Activated T-cell treated with anti-CD3 and anti-CD28 coated beads, Interleukin-2, amount 50 U/mL, for 1 hour (primary cell): ENCODE measurements around the gene AEBP2.
"Not testable (repeated sequence)": the region's sequence is repeated elsewhere in the genome, so short reads cannot be mapped to it uniquely, and the experiment has no call there.

Experiments used
- DNase-seq: peaks from one replicate; pipeline ENCODE4 v3.0.0-alpha.2; 2020

The AEBP2 gene

DNA sequence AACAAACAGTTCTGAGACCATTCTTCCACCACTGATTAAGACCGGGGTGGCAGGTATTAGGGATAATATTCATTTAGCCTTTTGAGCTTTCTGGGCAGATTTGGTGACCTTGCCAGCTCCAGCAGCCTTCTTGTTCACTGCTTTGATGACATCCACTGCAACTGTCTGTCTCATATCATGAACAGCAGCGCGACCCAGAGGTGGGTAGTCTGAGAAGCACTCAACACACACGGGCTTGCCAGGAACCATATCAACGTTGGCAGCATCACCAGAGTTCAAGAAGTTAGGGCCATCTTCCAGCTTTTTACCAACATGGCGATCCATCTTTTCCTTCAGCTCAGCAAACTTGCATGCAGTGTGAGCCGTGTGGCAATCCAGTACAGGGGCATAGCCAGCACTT is 16.9 kb downstream of the AEBP2 start:
- no peak for DNase-seq

DNA sequence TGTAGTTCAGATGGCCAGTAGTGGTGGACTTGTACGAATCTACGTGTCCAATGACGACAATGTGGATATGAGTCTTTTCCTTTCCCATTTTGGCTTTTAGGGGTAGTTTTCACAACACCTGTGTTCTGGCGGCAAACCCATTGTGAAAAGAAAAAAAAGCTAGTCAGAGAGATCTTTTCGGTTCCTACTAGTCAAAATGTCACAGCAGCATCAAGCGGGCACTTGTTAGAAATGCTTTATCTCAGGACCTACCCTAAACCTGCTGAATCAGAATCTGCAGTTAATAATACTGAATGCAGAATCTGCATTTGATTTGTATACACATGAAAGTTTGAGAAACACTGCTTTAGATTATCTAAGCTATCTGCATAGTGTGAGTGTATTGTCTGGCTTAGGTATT is 18.3 kb downstream of the AEBP2 start:
- DNase-seq: no peak

DNA sequence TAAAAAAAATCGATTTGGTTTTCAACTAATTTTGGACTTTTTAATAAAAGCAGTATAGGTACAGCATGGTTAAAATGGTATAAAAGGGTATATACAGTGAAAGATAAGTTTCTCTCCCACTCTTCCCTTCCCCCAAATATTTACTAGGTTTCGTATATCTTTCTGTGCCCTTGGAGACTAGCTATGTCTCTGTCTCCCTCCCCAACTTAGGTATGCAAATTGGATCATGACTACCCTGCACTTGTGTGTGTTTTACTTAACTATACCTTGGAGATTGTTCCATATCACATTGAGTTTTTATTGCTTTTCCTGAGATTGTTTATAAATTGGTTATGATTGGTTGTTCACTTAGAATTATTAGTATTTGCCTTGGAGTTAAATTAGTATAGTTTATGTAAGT is 19.4 kb downstream of the AEBP2 start:
- DNase-seq: no peak

DNA sequence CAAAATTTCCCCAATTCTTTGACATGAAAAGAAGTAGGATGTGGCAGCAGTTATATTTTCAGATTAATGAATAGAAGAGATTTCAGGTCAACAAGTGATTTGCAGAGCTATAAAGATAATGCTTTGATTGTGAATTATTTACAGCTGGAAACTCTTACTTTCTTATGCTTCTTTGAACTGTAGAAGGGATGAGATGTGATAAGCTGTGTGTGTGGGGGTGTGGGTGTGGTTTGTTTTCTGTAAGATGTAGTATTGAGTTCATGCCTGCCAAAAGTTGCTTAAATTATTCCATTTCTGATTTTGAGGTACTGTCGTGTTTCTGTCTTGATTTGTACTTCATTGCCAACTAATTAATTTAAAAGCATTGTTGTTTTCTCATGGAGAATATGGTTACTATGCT is 22.7 kb downstream of the AEBP2 start:
- DNase-seq: no peak

DNA sequence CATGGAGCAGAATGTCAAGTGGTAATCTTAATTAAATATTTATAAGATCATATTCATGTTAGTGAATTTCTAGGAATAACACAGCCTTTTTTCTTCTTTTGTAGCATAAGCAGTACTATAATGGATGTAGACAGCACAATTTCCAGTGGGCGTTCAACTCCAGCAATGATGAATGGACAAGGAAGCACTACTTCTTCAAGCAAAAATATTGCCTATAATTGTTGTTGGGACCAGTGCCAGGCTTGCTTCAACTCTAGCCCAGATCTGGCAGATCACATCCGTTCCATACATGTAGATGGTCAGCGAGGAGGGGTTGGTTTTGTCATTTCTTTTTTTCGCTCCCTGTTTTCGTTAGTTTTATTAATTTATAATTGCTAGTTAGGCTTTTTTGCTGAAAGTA is 23.1 kb downstream of the AEBP2 start:
- no peak for DNase-seq

DNA sequence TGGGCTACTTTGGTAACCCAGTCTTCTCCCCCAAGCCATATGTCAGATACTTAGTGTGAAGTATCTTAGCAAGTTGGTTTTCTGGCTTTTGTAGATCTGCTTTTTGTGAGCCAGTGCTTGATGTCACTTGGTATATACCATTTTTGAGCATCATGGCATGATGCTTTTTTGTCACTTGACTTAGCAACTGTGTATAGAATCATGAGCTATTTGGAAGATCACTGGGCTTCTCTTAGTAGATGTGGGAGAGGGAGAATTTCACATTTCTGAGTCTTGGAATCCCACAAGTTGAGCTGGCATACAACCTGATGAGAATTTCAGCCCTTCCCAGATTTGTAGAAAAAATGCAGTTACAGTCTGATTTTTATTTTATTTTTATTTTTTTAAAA is 24.9 kb downstream of the AEBP2 start:
- no peak for DNase-seq

DNA sequence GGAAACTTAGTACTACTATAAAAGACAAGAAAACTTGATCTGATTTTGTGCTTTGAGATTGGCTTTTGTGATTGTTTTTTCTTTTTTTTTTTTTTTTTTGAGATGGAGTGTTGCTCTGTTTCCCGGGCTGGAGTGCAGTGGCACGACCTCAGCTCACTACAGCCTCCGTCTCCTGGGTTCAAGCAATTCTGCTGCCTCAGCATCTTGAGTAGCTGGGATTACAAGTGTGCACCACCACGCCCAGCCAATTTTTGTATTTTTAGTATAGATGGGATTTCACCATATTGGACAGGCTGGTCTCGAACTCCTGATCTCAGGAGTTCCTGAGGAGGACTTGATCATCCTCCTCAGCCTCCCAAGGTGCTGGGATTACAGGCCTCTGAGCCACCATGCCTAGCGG is 26.4 kb downstream of the AEBP2 start:
- DNase-seq: no peak

DNA sequence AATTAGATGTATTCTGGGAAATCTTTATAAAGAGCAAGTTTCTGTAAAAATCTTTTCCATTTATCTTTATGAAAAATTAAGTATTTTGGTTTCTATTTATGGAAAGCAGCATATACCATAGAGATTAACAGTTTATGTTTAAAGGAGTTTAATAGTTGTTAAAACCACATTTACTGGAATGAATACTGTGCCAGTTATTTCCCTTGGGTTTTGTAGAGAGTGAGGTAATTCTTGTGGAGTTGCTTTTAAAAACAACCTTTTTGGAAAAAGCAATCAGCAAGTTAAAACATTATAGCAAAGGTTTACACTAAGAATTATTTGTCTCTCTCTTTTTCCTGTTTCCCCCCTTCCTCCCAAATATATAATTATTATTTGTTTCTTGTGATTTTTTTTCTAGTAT is 34.9 kb downstream of the AEBP2 start:
- DNase-seq: no peak

DNA sequence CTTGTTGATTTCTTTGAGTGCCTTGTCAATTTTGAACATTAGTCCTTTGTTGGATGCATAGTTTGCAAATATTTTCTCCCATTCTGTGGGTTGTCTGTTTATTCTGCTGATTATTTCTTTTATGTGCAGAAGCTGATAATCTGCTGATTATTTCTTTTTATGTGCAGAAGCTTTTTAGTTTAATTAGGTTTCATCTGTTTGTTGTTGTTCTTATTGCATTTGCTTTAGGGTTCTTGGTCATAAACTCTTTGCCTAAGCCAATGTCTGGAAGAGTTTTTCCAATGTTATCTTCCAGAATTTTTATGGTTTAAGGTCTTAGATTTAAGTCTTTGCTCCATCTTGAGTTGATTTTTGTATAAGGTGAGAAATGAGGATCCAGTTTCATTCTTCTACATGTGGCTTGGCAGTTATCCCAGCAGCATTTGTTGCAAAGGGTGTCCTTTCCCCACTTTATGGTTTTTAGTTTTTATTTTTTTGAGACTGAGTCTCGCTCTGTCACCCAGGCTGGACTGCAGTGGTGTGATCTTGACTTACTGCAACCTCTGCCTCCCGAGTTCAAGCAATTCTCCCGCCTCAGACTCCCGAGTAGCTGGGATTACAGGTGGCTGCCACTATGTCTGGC is 36.7 kb downstream of the AEBP2 start:
- not testable (repeated sequence) for DNase-seq

DNA sequence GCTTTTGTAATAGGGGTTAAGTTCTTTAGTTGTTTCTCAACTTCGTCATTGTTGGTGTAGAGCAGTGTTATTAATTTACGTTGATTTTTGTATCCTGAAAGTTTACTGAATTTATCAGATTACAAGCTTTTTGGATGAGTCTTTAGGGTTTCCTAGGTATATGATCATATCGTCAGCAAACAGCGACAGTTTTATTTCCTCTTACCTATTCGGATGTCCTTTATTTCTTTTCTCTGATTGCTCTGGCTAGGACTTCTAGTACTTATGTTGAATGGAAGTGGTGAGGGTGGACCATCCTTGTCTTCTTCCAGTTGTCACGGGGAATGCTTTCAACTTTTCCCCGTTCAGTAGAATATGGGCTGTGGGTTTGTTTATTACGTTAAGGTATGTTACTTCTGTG is 37.8 kb downstream of the AEBP2 start:
- no peak for DNase-seq

DNA sequence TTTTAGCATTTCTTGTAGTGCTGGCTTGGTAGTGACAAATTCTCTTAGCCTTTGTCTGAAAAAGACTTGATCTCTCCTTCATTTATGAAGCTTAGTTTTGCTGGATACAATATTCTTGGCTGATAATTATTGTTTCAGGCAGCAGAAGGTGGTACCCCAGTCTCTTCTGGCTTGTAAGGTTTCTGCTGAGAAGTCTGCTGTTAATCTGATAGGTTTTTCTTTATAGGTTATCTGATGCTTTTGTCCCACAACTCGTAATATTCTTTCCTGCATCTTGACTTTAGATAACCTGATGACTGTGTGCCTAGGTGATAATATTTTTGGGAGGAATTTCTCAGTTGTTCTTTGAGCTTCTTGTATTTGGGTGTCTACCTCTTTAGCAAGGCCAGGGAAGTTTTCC is 41.2 kb downstream of the AEBP2 start:
- no peak for DNase-seq

DNA sequence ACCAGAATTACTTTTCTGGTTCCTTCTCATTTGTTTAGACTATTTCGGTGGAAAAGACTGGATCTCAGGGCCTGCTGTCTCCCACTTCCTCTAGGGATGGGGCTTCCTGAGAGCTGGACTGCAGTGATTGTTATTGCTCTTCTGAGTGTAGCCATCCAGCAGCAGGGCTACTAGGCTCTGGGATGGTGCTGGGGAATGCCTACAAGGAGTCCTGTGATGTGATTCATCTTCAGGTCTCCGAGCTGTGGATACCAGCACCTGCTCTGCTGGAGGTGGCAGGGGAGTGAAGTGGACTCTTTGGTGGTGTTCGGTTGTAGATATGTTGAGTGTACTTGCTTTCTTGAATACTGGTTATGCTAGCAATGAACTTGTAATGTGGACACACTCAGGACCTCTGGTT is 42.7 kb downstream of the AEBP2 start:
- DNase-seq: no peak

DNA sequence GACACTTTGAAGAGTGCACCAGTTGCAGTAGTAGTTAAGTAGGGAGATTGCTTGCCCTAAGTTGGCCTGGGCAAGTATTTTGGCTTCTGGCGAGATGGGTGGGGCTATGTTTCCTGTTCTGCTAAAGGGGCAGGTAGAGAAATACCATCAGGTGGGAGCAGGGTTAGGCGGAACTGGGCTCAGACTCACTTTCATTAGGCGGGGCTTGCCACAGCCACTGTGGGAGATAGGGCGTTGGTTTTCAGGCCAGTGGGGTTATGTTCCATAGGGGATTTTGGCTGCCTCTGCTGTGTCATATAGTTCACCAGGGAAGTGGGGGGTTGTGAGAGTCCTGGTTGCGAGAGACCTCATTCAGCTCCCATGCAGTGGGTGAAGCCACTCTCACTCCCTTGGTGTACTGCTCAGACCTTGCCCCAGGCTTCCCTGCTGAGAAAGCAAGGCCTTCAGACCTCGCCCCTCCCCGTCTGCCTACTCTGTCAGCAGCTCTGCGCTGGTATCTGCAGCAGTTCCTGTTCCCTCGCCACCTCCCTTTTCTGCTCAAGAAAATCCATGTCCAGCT is 43.3 kb downstream of the AEBP2 start:
- DNase-seq: peak; percentile 47

DNA sequence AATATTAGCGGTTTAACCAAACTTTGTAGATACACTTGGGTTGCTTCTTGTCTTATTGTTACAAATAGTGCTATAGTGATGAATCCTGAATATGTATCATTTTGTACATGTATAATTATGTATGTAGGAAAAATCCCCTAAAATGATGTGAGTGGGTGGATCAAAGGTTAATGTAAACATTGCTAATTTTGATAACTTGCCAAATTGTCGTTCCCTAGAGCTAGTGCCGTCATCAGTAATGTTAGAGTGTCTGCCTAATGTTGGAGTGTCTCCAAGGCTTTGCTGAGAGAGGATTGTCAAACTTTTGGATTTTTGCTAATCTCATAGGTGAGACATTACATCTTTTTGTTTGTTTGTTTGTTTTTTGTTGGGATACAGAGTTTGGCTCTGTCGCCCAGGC is 44.4 kb downstream of the AEBP2 start:
- DNase-seq: no peak

DNA sequence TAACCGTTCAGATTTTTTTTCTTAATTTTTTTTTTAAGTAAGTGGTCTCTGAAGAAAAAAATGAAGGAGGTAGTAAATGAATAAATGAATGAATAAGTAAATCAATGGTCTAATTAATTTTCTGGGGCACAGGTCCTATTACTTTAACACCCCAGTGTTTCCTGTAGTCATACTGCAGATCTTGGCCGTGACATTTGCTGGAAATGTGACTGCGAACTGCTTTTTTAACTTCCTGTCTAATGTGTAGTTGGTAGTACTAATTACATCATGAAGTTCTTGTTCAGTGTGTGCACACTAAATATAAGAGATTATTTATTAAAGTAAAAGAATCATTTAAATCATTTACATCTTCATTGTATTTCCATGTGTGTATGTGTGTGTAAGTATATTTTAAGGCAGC is 45.4 kb downstream of the AEBP2 start:
- DNase-seq: no peak

DNA sequence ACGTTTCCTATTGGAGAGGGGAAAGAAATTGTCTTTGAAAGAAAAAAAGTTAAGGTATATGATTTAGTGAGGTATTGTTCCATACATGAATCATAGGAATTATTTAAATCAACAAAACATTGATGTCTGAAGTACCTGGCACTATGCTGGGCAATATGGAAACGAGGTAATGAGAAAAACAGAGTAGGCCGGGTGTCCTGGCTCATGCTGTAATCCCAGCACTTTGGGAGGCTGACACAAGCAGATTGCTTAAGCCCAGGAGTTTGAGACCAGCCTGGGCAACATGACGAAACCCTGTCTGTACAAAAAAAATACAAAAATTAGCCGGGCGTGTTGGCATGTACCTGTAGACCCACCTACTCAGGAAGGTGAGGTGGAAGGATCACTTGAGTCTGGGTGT is 45.9 kb downstream of the AEBP2 start:
- no peak for DNase-seq

DNA sequence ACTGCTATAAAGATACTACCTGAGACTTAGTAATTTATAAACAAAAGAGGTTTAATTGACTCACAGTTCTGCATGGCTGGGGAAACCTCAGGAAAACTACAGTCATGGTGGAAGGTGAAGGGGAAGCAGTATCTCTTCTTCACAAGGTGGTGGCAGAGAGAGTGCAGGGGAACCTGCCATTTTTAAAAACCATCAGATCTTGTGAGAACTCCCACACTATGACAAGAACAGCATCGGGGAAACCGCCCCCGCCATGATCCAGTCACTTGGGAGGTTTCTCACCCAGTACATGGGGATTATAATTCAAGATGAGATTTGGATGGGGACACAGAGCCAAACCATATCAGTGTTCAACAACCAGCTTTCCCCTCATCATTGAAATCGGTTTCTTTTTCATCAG is 49.9 kb downstream of the AEBP2 start:
- DNase-seq: no peak

DNA sequence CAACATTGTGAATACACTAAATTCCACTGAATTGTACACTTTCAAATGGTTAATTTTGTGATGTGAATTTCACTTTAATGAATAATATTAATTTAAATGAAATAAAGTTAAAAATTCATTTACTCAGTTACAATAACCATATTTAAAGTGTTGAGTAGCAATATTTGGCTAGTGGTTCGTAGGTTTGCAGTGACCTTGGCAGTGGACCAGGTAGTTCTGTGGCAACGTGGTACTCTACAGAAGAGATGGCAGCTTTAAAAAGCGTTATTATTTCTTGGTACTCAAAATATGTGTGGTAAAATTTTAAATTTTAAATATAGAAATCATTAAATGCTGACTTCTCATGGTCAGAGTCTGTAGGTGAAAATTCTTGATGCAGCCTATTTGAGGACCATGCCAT is 51.6 kb downstream of the AEBP2 start:
- DNase-seq: no peak

DNA sequence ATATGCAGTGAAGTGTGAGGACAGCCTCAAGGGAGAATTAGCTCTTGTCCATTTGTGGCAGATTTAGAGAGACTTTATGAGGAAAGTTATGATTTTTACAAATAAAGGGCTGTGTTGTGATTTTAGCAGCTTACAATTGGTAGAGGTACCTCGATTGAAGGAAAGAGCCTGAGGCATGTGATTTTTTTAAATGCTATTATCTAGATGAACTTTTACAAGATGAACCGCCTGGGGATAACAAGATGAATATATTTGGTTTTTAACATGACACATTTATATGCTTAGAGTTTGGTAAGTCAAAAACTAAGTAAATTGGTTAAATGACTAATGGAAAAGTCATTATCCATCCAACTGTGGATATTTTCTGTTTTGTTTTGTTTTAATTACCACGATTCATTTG is 52.6 kb downstream of the AEBP2 start:
- DNase-seq: no peak

DNA sequence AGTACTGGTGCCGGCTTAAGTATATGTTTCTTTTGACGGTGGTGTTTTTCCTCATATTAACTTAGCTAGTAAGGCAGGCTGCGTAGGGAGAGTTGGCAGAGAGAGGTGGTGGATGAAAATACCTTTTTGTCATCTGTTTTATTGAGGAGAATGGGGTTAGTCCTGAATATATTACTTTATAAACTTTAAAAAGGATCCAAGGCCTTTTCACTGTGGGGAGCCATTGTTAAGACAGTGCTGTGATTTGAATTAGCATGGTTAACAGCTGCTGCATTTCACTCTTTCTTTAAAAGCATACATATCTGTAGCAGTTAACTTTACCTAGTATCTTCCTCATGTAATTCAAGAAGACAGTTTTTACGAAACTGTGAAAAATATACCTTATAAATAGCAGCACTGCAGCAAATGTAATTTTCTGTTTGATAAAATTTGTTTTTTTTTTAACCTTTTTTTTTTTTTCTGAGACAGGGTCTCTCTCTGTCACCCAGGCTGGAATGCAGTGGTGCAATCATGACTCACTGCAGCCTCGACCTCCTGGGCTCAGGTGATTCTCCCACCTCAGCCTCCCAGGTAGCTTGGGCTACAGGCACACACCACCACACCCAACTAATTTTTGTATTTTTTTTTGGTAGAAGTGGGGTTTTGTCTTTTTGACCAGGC is 57.1 kb downstream of the AEBP2 start:
- no peak for DNase-seq

DNA sequence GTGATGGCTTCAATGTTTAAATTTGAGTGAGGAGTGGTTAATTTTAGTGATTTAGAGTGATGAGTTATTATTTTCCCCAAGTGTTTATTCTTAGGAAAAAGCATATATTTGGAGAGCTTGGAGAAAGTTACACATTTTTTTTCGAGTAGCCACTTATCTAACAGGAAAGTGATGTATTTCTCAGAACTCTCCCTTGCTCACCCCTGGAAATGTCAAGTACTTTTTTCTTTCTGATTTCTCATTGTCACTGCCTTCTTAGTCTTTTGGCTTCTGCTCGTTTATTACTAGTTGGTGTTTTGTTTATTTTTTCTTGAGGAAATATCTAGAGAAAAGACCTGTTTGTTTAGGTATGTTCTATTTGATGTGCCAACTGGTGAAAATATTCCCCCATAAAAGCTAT is 58.8 kb downstream of the AEBP2 start:
- DNase-seq: no peak

DNA sequence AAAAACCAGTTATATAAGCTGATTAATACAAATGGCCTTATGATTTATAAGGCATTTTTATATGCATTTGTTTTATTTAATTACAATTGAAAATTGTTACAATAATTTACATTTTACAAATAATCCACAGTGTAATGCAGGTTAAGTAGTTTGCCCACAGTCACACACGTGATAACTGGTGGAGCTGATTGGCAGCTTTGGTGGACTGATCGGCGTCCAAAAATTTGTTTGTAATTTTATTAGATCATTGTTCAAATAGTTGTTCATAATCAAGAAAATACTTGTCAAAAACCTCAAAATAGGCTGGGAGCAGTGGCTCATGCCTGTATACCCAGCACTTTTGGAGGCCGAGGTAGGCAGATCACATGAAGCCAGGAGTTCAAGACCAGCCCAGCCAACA is 59.7 kb downstream of the AEBP2 start:
- no peak for DNase-seq

DNA sequence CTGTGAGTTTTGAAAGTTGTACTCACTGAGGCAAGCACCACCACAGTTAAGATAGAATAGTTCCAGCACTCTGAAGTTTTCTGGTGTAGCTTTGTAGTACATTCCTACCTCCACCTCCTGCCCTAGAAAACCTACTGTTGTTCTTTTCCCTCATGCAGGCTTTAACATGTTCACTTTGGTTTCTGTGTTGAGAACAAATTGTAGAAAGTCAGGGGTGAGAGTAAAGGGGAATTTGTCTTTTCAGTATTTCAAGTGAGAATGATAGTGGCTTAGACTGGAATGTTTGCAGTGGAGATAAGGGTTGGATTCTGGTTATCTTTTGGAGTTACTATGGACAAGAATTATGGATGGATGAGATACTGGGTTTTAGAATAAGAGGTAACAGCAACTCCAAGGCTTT is 67.2 kb downstream of the AEBP2 start:
- DNase-seq: no peak

DNA sequence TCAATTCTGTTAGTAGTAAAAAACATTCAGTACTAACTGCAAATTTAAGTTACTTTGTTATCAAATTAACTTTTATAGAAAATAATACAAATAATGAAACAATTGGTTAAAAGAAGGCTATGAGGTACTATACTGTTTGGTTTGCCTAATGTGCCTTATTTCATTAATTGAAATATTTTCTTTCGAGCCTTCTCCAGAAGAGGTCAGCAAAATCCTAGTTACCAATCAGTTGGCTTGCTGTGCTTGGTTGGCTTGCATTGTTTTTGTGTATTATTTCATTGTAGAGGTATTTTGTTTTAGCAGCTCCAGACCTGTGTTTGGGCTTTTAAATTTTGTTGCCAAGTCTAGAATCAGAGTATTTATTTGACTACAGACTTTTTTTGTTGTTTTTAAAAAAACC is 68.5 kb downstream of the AEBP2 start:
- DNase-seq: no peak

DNA sequence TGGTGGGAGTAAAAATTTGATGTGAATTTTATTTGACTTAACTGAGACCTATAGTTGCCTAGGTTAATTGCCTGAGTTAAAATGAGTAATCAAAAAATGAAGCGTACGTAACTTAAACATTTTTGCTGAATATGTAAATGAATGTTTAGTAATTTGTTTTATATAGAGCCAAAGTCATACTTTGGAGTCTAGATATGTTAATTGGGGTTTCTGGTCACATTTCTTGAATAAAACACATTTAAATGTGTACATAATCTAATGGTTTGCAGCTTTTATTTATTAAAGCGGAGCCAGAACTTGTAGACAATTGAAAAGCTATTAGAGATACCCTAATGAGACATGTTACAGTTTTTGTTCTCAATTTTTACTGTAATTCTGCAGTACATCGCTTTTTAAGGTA is 71.2 kb downstream of the AEBP2 start:
- no peak for DNase-seq
